Measurements from ENCODE around the gene SMYD4.

GRCh38 chr17:1776328-1776727 lies 53.4 kb downstream of the SMYD4 start:
- TF ChIP-seq SUZ12 (IDR thresholded peaks at IDR 0.05; ENCODE audit: extremely low read depth, insufficient read depth, insufficient read length) (no peak), ZNF274 (IDR thresholded peaks at IDR 0.05; ENCODE audit: low read depth, low read length) (no peak), YY1 (IDR thresholded peaks at IDR 0.05; ENCODE audit: insufficient read depth, insufficient read length) (no peak)
